AG04449 (cell line): ENCODE measurements around the gene THADA.

Experiments used
- CTCF ChIA-PET: fragments of 350-600 bp; formaldehyde crosslinking; extraction: SDS; loops from one replicate; lab custom pipeline; 2021; ENCODE audit warnings: antibody characterized with exemption; lab: Yijun Ruan, JAX
- POLR2A ChIA-PET: fragments of 400-600, 350-600 bp; formaldehyde crosslinking; extraction: SDS; loops from one replicate; lab custom pipeline; 2020; ENCODE audit warnings: antibody characterized with exemption, inconsistent platforms; lab: Yijun Ruan, JAX
- DNase-seq: peaks from one replicate; pipeline ENCODE4 v3.0.0-alpha.2; 2010; ENCODE audit warnings: low read depth, low spot score
- H3K4me3 ChIP-seq: 2 replicates; pipeline ENCODE4 v1.5.1; 2011; ENCODE audit warnings: low read depth, mild to moderate bottlenecking, control low read depth, low read length
- CTCF ChIP-seq: IDR thresholded peaks from one replicate; pipeline ENCODE4 v1.5.1; 2011; ENCODE audit warnings: mild to moderate bottlenecking, moderate library complexity, low read length, control low read depth, inconsistent platforms; ENCODE audit not compliant: insufficient read depth; ENCODE audit errors: missing control alignments

Gene THADA

DNA sequence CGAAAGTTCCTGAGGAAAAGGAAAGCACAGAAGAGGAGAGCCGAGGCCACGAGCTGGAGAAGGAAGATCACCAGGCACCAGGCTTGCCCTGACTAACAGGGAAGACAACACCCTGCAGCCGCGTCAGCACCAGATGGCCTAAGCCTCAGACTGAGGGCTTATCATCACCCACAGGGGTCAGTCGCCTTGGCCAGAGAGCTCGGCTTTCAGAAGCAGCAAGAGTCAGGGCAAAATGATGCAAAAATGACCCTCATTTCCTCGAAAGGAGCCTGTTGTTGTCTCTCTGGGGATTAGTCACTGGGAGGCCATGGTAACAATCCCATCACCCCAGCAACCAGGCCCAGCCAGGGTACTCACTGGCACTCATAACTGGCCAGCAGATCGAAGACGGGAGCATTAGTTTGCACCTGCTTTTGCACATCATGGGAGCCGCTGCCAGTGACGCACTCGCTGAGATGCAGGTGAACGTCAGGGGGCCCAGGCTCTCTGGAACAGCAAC lies 326.7 kb downstream of the THADA start:
- no peak for TF ChIP-seq CTCF
- POLR2A ChIA-PET = interaction anchor here (1.0 kb wide), 1 partner anchor 157 kb away, joined by 3 read pairs; no protein-coding TSS in a partner anchor

GRCh38 chr2:43268066-43268953 lies 327.5 kb downstream of the THADA start:
- no peak for DNase-seq
- H3K4me3 ChIP-seq = no peak overlapping the region
- TF ChIP-seq CTCF = no peak
- CTCF ChIA-PET = interaction anchor here (0.7 to 3.1 kb wide), 4 partner anchors 39 to 217 kb away, joined by 3 to 12 read pairs (median 10); no protein-coding TSS in a partner anchor
- POLR2A ChIA-PET = interaction anchor here (1.0 kb wide), 1 partner anchor 158 kb away, joined by 3 read pairs; no protein-coding TSS in a partner anchor

More for the DNA sequence above, 326.7 kb downstream of the THADA start:
- peak; percentile 52 for DNase-seq
- H3K4me3 ChIP-seq = no peak overlapping the region
- CTCF ChIA-PET = interaction anchor here (1.3 to 3.1 kb wide), 4 partner anchors 25 to 216 kb away, joined by 4 to 12 read pairs (median 7); no protein-coding TSS in a partner anchor

DNA sequence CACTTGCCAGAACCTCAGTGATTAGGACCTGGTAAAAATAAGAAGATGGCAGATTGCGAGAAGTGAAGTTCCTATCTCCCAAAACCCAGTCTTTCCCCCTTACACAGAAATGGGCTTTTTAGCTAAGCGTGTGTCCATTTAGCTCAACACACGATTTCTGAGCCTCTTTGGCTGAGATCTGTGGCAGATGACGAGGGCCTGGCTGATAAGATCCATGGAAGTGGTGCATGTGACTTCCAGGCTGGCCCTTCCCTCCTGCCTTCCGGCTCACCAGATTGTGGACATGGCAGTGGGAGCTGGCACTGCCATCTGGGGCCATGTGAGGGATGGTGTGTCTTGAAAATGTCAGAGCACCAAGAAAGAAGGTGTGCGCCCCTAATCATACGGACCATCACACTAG lies 328.5 kb downstream of the THADA start:
- no peak overlapping the region for H3K4me3 ChIP-seq
- TF ChIP-seq CTCF = no peak
- POLR2A ChIA-PET = no interaction called here
- no peak for DNase-seq
- CTCF ChIA-PET = interaction anchor here (0.7 to 1.9 kb wide), 3 partner anchors 14 to 216 kb away, joined by 3 to 11 read pairs (median 5); no protein-coding TSS in a partner anchor

DNA sequence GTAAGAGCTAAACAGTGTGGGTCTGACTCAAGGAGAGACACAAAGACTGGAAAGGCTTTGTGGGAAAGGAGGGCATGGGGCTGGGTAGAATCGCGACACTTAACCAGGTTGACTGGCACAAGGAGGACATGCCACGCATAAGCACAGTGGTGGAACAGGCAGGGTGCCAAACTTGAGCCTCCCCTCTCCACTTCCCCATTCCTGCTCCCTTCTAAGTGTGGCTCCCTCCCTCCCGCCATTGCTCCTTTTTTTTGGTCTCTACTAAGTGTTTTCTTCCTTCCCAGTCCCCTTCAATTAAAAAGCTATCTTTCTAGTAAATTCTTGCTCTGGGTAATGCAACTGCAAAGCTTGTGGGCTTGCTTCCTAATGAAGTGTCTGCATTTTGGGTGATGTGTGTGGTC lies 329.1 kb downstream of the THADA start:
- ChIA-PET POLR2A (interaction anchor here (0.5 kb wide), 1 partner anchor 114 kb away, joined by 3 read pairs; no protein-coding TSS in a partner anchor), CTCF (interaction anchor here (1.4 to 1.9 kb wide), 2 partner anchors 14 to 37 kb away, joined by 5 to 11 read pairs; no protein-coding TSS in a partner anchor)
- no peak overlapping the region for H3K4me3 ChIP-seq
- DNase-seq = no peak
- no peak for TF ChIP-seq CTCF

- no peak for TF ChIP-seq CTCF
- POLR2A ChIA-PET = no interaction called here
- no peak for DNase-seq
- CTCF ChIA-PET = interaction anchor here (1.2 kb wide), 2 partner anchors 36 to 317 kb away, joined by 3 to 7 read pairs; no protein-coding TSS in a partner anchor
- no peak overlapping the region for H3K4me3 ChIP-seq
Observed at GRCh38 chr2:43265421-43265820, 330.4 kb downstream of the THADA start.
